CD4-positive, alpha-beta T cell (primary cell): ENCODE data around the gene NT5DC2. TPM values are rescaled to one million over a fixed set of nuclear protein-coding genes. Genes with fewer than 3 reads are reported as not detected.
A peak's percentile ranks its signal among the peaks of the same experiment; 100 is the strongest.

Source experiments
- ATAC-seq: fragments of 200-7000 bp; cut with Tn5 transposase; one replicate; pipeline ENCODE4 v1.10.0; 2022; ENCODE audit warnings: mild to moderate bottlenecking; ENCODE audit not compliant: poor library complexity
- CTCF ChIA-PET: fragments of 350-600 bp; sonication (Branson Sonifier 250); formaldehyde crosslinking; loops from one replicate; lab custom pipeline; 2021; ENCODE audit warnings: antibody characterized with exemption, inconsistent platforms; lab: Charles Lee
- POLR2A ChIA-PET: fragments of 350-600 bp; sonication (Branson Sonifier 250); formaldehyde crosslinking; loops from one replicate; lab custom pipeline; 2021; ENCODE audit warnings: antibody characterized with exemption, inconsistent platforms; lab: Charles Lee
- DNase-seq, 14 experiments: peaks; one replicate each; pipeline ENCODE4 v3.0.0-alpha.2; 2013 to 2020; ENCODE audit warnings: mixed read lengths in 2 of 14
- H3K27ac ChIP-seq, 2 donors: one replicate each; pipeline versions ENCODE4 v1.5.1 to v1.7.0; 2013; ENCODE audit warnings: low read length in 2 of 2, low read depth in 1 of 2, mild to moderate bottlenecking in 1 of 2
- H3K27me3 ChIP-seq, 2 experiments: 1 replicate in 1 of 2; 2 replicates in 1 of 2; pipeline versions ENCODE4 v1.6.1 to v1.7.0; 2013; ENCODE audit warnings: low read length in 2 of 2, control low read depth in 1 of 2, mild to moderate bottlenecking in 1 of 2, moderate library complexity in 1 of 2; ENCODE audit not compliant: insufficient read depth in 2 of 2, control insufficient read depth in 1 of 2
- H3K36me3 ChIP-seq: one replicate; pipeline ENCODE4 v1.6.1; 2013; ENCODE audit warnings: low read length, control low read depth; ENCODE audit not compliant: insufficient read depth
- H3K4me1 ChIP-seq: one replicate; pipeline ENCODE4 v1.6.1; 2013; ENCODE audit warnings: low read length, control low read depth; ENCODE audit not compliant: insufficient read depth
- H3K4me3 ChIP-seq: one replicate; pipeline ENCODE4 v1.5.1; 2013; ENCODE audit warnings: mild to moderate bottlenecking, low read length, moderate library complexity
- H3K9me3 ChIP-seq, 2 experiments: 1 replicate in 1 of 2; 2 replicates in 1 of 2; pipeline versions ENCODE4 v1.6.1 to v1.7.0; 2013; ENCODE audit warnings: low read length in 2 of 2, mild to moderate bottlenecking in 2 of 2, control low read depth in 1 of 2, moderate library complexity in 1 of 2; ENCODE audit not compliant: control insufficient read depth in 1 of 2, insufficient read depth in 1 of 2
- H3K27ac Mint-ChIP-seq: one replicate; pipeline ENCODE4 v1.8.0; 2020; ENCODE audit warnings: mixed read lengths
- H3K27me3 Mint-ChIP-seq: one replicate; pipeline ENCODE4 v1.8.0; 2021; ENCODE audit warnings: mixed read lengths
- H3K36me3 Mint-ChIP-seq: one replicate; pipeline ENCODE4 v1.8.0; 2021; ENCODE audit warnings: low read depth, mixed read lengths
- H3K4me1 Mint-ChIP-seq: one replicate; pipeline ENCODE4 v1.8.0; 2021; ENCODE audit warnings: low read depth, mixed read lengths
- H3K4me3 Mint-ChIP-seq: one replicate; pipeline ENCODE4 v1.8.0; 2020; ENCODE audit warnings: mild to moderate bottlenecking, mixed read lengths
- H3K9me3 Mint-ChIP-seq: one replicate; pipeline ENCODE4 v1.8.0; 2020; ENCODE audit warnings: mixed read lengths
- CTCF ChIP-seq: fragments of 200-600 bp; IDR thresholded peaks from one replicate; pipeline ENCODE4 v1.8.0; 2022; ENCODE audit warnings: antibody characterized with exemption, mild to moderate bottlenecking
- intact Hi-C, 2 experiments: fragments of 100-400 bp; cut with DNase I in 1 of 2; cut with micrococcal nuclease in 1 of 2; formaldehyde crosslinking; loops; one replicate each; pipeline versions ENCODE4 v1.15.1 to v1.9.0; 2023 to 2025; cut with DNase I, micrococcal nuclease
- total RNA-seq, 174 experiments: library from RNA in 2 of 174; stranded (reverse) in 2 of 174; gene quantifications; one replicate each; pipeline ENCODE4 v1.2.3 and lab custom pipeline; 2021 to 2026

NT5DC2 gene
- total RNA-seq, 2 experiments from 2014 or later, result 2.5 to 4.2 TPM

DNA sequence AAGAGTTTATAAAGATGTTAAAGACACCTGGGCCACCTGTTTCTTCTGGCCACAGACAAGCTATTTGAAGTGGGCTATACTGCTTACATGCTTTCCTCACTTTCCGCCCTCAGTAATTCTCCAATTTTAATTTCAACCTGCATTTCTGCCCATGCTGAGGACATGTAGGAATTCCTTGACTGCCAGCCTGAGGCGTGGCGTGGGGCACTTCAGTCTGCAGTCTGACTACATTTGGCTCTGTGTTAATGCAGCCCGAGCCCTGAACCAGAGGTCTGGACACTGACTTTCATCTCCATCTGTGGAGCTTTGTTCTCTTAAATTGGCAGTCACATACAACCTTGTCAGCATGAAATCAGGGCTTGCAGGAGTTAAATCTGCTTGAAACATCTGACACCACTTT, 11.3 kb upstream of the NT5DC2 start:
- Histone ChIP-seq H3K4me3 (no peak overlapping the region), H3K27ac (no peak overlapping the region), H3K36me3 (peaks cover 48% of the 10 kb centered on the region), H3K9me3 (no peaks in the 10 kb centered on the region), H3K27me3 (no peaks in the 10 kb centered on the region), H3K4me1 (peaks cover under 1% of the 10 kb centered on the region)
- H3K4me3 Mint-ChIP-seq, result no peak overlapping the region
- peaks cover 61% of the 10 kb centered on the region for H3K36me3 Mint-ChIP-seq
- no peaks in the 10 kb centered on the region for H3K27me3 Mint-ChIP-seq
- POLR2A ChIA-PET, result interaction anchor here (1.5 kb wide), 1 partner anchor 9 kb away, joined by 6 read pairs; the partner anchor contains the start of gene UQCC5
- TF ChIP-seq CTCF, result no peak
- H3K9me3 Mint-ChIP-seq, result no peaks in the 10 kb centered on the region
- DNase-seq (no peak), ATAC-seq (no peak)
- CTCF ChIA-PET, result no interaction called here
- peak overlapping the region; percentile 51 for H3K27ac Mint-ChIP-seq
- peaks cover 29% of the 10 kb centered on the region for H3K4me1 Mint-ChIP-seq
- intact Hi-C loops, result no loop called here

DNA sequence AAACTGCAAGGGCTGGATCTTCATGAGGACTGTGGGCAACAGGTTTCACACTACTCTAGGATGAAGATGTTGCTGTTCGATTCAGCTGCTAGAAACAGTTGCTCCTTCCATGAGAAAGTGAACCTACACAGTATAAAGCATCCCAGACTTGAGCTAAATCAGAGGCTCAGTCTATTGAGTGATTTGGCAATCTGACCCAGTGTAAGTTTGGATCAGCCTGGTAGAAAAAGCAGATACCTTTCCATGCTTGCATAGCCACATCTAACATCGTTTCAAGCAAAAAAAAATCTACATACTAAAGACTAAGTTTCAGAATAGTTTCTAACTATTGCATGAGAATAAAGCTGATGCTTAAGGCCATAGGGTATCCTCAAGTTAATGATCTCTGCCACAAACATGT, 7.4 kb upstream of the NT5DC2 start:
- Mint-ChIP-seq H3K9me3 (no peaks in the 10 kb centered on the region), H3K27ac (peak overlapping the region; percentile 48), H3K4me1 (peaks cover 64% of the 10 kb centered on the region), H3K4me3 (no peak overlapping the region), H3K27me3 (no peaks in the 10 kb centered on the region), H3K36me3 (peaks cover 55% of the 10 kb centered on the region)
- ATAC-seq (no peak), DNase-seq (no peak)
- CTCF ChIA-PET, result interaction anchor here (0.6 kb wide), 1 partner anchor 36 kb away, joined by 7 read pairs; no protein-coding TSS in a partner anchor
- peaks cover 34% of the 10 kb centered on the region for H3K4me1 ChIP-seq
- no peak for TF ChIP-seq CTCF
- POLR2A ChIA-PET, result no interaction called here
- no peak overlapping the region for H3K4me3 ChIP-seq
- peaks cover 19% of the 10 kb centered on the region for H3K36me3 ChIP-seq
- no peak overlapping the region for H3K27ac ChIP-seq
- intact Hi-C loops, result no loop called here
- H3K9me3 ChIP-seq, result no peaks in the 10 kb centered on the region
- no peaks in the 10 kb centered on the region for H3K27me3 ChIP-seq

DNA sequence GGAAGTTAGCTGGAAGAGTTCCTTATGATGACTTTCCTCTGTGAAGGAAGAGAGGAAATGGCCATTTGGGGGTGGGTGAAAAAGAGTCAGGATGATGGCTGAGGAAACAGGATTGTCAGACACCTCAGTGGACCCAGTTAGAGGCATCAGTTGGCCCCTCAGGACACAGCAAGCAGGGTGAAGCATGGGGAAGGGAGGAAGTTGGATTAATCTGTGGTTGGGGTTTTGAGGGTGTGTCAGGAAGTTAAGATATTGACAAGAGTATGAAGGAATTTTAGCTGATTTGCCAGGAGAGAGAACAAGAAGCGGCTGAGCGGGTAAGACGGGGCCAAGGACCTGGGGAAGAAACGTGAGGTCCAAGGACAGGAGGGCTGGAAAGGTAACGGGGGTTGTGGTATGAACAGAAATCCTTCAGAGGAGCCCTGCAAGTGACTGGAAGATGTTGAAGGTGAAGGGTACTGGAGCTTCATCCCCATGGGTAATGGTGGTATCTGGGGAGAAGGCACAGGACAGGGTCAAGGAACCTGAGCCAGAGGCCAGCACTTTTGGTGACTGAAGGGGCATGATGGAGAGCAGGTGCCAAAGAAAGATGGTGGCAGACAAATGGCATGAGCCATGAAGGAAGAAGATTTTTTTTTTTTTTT, 5.5 kb upstream of the NT5DC2 start:
- H3K4me1 ChIP-seq, result peaks cover 45% of the 10 kb centered on the region
- H3K36me3 Mint-ChIP-seq, result peaks cover 38% of the 10 kb centered on the region
- peak overlapping the region in 1 of 2 donors; percentile 5 for H3K27ac ChIP-seq
- H3K36me3 ChIP-seq, result peaks cover 16% of the 10 kb centered on the region
- intact Hi-C loops, result loop anchor here in 1 of 2 experiments (5.0 to 10.0 kb wide), 4 partner anchors 344 to 1974 kb away; partner anchors contain the start of genes ALAS1, C3orf18, DUSP7 and HEMK1
- no peak overlapping the region for H3K4me3 ChIP-seq
- DNase-seq (no peak), ATAC-seq (no peak)
- H3K27ac Mint-ChIP-seq, result peak overlapping the region; percentile 57
- no peaks in the 10 kb centered on the region for H3K9me3 ChIP-seq
- H3K4me3 Mint-ChIP-seq, result peak overlapping the region; percentile 71
- no peaks in the 10 kb centered on the region for H3K27me3 Mint-ChIP-seq
- no peaks in the 10 kb centered on the region for H3K9me3 Mint-ChIP-seq
- peaks cover 64% of the 10 kb centered on the region for H3K4me1 Mint-ChIP-seq
- no peak for TF ChIP-seq CTCF
- ChIA-PET POLR2A (no interaction called here), CTCF (no interaction called here)
- no peaks in the 10 kb centered on the region for H3K27me3 ChIP-seq
